ENCODE results near the gene HECA.

DNA sequence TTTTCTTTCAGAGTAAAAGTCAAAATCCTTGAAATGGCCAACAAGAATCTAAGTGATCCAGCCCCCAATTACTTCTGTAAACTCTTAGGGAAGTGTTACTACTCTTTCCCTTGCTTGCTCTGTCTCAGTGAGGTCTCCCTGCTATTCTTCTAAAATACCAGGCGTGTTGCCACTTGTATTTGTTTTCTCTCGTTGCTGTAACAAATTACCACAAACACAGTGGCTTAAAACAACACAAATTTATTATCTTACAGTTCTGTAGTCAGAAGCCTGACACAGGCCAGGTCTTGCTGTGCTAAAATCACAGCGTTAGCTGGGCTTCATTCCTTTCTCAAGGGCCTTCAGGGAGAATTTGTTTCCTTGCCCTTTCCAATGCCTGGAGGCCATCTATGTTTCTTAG, 59.9 kb downstream of the HECA start:
- TF ChIP-seq CEBPB (IDR thresholded peaks at IDR 0.05; ENCODE audit: low read depth, low read length) = no peak
- TF ChIP-seq, protein P1, sequence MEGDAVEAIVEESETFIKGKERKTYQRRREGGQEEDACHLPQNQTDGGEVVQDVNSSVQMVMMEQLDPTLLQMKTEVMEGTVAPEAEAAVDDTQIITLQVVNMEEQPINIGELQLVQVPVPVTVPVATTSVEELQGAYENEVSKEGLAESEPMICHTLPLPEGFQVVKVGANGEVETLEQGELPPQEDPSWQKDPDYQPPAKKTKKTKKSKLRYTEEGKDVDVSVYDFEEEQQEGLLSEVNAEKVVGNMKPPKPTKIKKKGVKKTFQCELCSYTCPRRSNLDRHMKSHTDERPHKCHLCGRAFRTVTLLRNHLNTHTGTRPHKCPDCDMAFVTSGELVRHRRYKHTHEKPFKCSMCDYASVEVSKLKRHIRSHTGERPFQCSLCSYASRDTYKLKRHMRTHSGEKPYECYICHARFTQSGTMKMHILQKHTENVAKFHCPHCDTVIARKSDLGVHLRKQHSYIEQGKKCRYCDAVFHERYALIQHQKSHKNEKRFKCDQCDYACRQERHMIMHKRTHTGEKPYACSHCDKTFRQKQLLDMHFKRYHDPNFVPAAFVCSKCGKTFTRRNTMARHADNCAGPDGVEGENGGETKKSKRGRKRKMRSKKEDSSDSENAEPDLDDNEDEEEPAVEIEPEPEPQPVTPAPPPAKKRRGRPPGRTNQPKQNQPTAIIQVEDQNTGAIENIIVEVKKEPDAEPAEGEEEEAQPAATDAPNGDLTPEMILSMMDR (conservative IDR thresholded peaks at IDR 0.05; ENCODE audit: low read depth, low read length) = no peak
- TF ChIP-seq RAD21 (IDR thresholded peaks at IDR 0.05; ENCODE audit: low read length) = no peak
- no peak for TF ChIP-seq POLR2A (IDR thresholded peaks at IDR 0.05; ENCODE audit: low read depth, low read length)
